IPS-15b (cell line): Measurements from ENCODE around the gene PYY.

ENCODE experiments used
- H3K27me3 ChIP-seq: one replicate; pipeline ENCODE4 v1.6.1; 2013; ENCODE audit warnings: low read length; ENCODE audit not compliant: control insufficient read depth, insufficient read depth
- H3K36me3 ChIP-seq: one replicate; pipeline ENCODE4 v1.6.1; 2013; ENCODE audit warnings: low read length; ENCODE audit not compliant: control insufficient read depth, insufficient read depth
- H3K4me1 ChIP-seq: one replicate; pipeline ENCODE4 v1.6.1; 2013; ENCODE audit warnings: mild to moderate bottlenecking, low read length; ENCODE audit not compliant: control insufficient read depth, insufficient read depth
- H3K4me3 ChIP-seq: one replicate; pipeline ENCODE4 v1.5.1; 2013; ENCODE audit warnings: low read depth, low read length
- H3K9ac ChIP-seq: one replicate; pipeline ENCODE4 v1.6.1; 2013; ENCODE audit warnings: low read depth, mild to moderate bottlenecking, low read length
- H3K9me3 ChIP-seq: one replicate; pipeline ENCODE4 v1.6.1; 2013; ENCODE audit warnings: mild to moderate bottlenecking, low read length; ENCODE audit not compliant: control insufficient read depth, insufficient read depth

The PYY gene

GRCh38 chr17:43988301-43988700 lies 34.6 kb upstream of the PYY start:
- Histone ChIP-seq H3K4me1 (peaks cover 4% of the 10 kb centered on the region), H3K4me3 (no peak overlapping the region), H3K9me3 (no peaks in the 10 kb centered on the region), H3K27me3 (peaks cover 4% of the 10 kb centered on the region), H3K36me3 (no peaks in the 10 kb centered on the region), H3K9ac (no peak overlapping the region)

GRCh38 chr17:43987131-43988021 lies 33.6 kb upstream of the PYY start:
- Histone ChIP-seq H3K4me3 (no peak overlapping the region), H3K4me1 (peaks cover 4% of the 10 kb centered on the region), H3K27me3 (peaks cover 12% of the 10 kb centered on the region), H3K9ac (no peak overlapping the region), H3K9me3 (no peaks in the 10 kb centered on the region), H3K36me3 (no peaks in the 10 kb centered on the region)

DNA sequence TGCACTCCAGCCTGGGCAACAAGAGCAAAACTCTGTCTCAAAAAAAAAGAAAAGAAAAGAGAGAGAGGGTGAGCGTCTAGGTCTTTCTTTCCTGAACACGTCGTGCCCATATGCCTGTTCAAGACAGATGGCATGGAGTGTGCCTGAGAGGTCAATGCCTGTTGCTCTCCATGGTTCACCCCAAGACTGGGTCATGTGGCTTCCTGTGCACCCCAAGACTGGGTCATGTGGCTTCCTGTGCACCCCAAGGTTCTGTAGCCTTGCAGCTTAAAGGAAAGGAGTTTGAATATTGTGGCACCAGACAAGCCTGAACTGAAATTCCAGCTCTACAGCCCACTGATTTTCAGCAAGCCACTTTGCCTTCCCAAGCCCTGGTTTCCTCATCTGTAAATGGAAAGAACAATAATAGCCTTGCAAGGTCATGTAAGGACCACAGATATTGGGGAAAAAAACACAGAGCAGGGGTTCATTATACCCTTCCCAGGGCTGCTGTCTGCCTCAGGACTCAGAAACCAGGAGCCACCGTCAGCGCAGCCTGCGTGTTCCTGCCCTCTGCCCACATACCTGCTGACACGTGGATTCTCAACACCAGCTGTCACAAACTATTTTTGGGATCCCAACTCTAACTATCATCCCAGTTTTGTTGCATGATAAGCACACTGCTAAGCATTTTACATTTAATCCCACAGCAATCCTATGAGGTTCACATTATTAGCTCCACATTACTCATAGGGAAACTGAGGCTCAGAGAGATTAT lies 32.7 kb upstream of the PYY start:
- no peak overlapping the region for H3K4me3 ChIP-seq
- H3K9ac ChIP-seq: no peak overlapping the region
- H3K36me3 ChIP-seq: no peaks in the 10 kb centered on the region
- H3K27me3 ChIP-seq: peaks cover 18% of the 10 kb centered on the region
- H3K9me3 ChIP-seq: no peaks in the 10 kb centered on the region
- H3K4me1 ChIP-seq: peaks cover 4% of the 10 kb centered on the region

- Histone ChIP-seq H3K4me3 (peak overlapping the region; percentile 73), H3K27me3 (peaks cover 18% of the 10 kb centered on the region), H3K9me3 (no peaks in the 10 kb centered on the region), H3K9ac (no peak overlapping the region), H3K36me3 (no peaks in the 10 kb centered on the region), H3K4me1 (peaks cover 4% of the 10 kb centered on the region)
Observed at GRCh38 chr17:43984521-43984920, 30.8 kb upstream of the PYY start.

DNA sequence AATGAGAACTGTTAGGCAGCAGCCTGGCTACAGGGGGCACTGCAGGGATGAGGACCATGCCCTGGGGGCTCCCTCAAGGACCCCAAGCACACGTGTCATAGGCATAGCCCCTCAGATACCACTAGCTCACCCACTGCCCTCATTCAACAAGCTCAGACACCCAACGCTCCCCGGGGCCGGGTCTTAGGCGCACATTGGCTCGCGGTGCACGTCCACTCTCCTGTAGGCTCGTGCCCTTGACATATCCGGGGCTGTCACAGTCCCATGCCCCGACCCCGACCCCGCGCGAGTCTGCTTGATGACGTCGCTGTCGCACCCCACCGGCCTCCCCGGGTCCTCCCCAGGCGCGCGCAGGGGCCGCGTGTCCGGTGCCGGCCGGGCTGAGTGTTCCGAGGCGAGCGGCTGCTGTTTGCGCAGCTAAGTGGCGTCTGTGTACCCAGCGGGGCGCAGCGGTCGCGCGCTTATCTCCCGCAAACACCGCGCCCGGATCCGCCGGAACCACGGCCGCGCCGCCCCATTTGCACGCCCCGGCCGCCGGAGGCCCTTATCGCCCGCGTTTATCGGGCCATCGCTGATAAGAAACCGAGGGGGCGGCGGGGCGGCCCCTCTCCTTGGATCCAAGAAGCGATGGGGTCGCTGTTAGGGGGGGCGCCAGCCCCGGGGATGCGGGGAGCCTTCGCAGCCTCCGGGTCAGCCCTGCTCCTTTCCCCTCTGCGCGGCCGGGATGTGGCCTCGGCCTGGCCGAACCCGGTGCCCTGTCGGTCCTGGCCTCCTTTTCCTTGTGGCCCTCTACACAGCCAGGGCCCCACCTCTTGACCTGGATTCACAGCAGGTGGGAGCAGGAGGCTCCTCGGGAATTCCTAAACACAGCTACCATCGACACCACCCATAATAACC lies 30.0 kb upstream of the PYY start:
- Histone ChIP-seq H3K4me1 (peaks cover 4% of the 10 kb centered on the region), H3K9me3 (no peaks in the 10 kb centered on the region), H3K9ac (no peak overlapping the region), H3K36me3 (no peaks in the 10 kb centered on the region), H3K27me3 (peaks cover 18% of the 10 kb centered on the region), H3K4me3 (peak overlapping the region; percentile 73)

DNA sequence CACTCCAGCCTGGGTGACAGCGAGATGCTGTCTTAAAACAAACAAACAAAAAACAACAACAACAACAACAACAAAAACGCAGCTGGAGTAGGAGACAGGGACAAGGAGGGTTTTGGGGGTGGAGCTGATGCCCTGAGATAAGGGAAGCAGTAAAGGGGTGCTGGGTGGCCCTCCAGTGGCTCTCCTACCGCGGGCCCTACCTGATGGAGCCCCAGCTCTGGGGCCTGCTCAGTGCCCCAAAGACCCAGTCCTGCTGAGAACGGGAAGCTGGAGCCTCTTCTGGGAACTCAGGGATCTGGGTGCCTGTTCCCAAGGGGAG lies 29.4 kb upstream of the PYY start:
- peaks cover 18% of the 10 kb centered on the region for H3K27me3 ChIP-seq
- peak overlapping the region; percentile 73 for H3K4me3 ChIP-seq
- H3K36me3 ChIP-seq: no peaks in the 10 kb centered on the region
- H3K9ac ChIP-seq: no peak overlapping the region
- no peaks in the 10 kb centered on the region for H3K9me3 ChIP-seq
- H3K4me1 ChIP-seq: peaks cover 4% of the 10 kb centered on the region

DNA sequence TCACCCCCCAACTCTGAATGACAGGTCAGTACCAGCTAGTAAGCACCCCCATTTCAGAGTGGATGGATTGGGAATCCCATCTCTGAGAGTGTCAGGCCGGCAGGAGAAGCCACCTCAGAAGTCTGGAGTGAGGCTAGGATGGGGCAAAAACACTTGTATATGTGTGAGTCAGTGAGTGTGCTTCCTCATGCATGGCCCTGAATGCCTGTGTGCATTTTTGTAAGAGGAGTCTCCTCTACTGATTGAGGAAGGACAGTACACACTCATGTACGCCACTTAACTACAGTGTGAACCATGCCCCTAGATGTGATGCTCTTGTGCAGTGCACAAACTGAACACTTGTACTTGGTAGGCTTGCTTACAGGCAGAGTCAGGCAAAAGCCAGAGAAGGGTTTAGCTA lies 28.4 kb upstream of the PYY start:
- Histone ChIP-seq H3K9ac (no peak overlapping the region), H3K36me3 (no peaks in the 10 kb centered on the region), H3K4me3 (no peak overlapping the region), H3K9me3 (no peaks in the 10 kb centered on the region), H3K27me3 (peaks cover 18% of the 10 kb centered on the region), H3K4me1 (peaks cover 4% of the 10 kb centered on the region)

GRCh38 chr17:43979671-43980070 lies 25.9 kb upstream of the PYY start:
- no peak overlapping the region for H3K4me3 ChIP-seq
- H3K4me1 ChIP-seq: peaks cover 4% of the 10 kb centered on the region
- H3K36me3 ChIP-seq: no peaks in the 10 kb centered on the region
- no peaks in the 10 kb centered on the region for H3K9me3 ChIP-seq
- H3K9ac ChIP-seq: no peak overlapping the region
- H3K27me3 ChIP-seq: peaks cover 18% of the 10 kb centered on the region

- Histone ChIP-seq H3K36me3 (no peaks in the 10 kb centered on the region), H3K27me3 (peaks cover 16% of the 10 kb centered on the region), H3K4me1 (no peaks in the 10 kb centered on the region), H3K9ac (no peak overlapping the region), H3K4me3 (no peak overlapping the region), H3K9me3 (no peaks in the 10 kb centered on the region)
Observed at GRCh38 chr17:43979011-43979410, 25.3 kb upstream of the PYY start.

DNA sequence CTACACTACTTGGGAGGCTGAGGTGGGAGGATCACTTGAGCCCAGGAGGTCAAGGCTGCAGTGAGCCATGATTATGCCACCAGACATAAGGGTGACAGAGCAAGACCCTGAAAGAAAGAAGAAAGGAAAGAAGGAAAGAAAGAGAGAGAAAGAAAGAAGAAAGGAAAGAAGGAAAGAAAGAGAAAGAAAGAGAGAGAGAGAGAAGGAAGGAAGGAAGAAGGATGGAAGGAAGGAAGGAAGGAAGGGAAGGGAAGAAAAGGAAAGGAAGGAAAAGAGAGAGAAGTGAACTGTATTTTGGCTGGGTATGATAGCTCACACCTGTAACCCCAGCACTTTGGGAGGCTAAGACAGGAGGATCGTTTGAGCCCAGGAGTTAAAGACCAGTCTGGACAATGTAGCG lies 24.3 kb upstream of the PYY start:
- H3K27me3 ChIP-seq: peaks cover 12% of the 10 kb centered on the region
- H3K9me3 ChIP-seq: no peaks in the 10 kb centered on the region
- no peaks in the 10 kb centered on the region for H3K4me1 ChIP-seq

DNA sequence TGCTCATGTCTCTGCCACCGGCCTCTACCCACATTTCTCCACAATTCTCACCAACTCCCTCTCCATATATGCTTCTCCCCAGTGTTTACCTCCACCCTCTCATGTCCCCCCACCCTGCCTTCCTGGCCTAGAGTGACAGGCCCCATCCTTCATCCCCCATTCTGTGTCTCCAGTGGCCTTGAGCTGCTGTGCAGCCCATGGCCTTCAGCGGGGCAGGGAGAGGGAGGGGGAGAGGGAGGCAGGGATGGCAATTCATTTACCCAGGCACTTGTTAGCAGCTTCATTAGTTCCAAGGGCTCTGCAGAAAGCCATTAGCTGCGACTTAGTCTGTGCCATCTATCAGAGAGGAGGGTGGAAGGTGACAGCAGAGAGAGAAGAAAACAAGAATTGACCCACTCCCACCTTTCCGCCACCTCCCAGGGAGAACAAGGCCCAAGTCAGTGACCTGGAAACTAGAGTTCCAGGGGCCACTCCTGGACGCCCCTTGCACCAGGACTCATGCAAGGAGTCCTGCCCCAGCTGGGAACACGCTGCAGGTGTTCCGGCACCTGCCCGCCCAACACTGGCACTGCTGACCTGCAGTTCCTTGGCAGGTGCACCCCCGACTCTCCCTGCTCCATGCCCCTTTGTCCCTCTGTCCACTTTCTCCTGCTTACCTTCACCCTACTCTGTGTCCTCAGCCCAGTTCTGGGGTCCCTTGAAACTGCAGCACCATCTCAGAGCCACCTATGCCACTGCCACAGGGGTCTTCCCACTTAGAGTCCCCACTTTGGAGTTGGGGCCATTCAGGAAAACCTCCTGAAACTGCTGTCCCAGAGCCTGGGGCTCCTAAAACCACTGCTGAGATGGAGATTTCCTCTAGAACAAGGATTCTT lies 23.5 kb upstream of the PYY start:
- H3K4me1 ChIP-seq: no peaks in the 10 kb centered on the region
- H3K9ac ChIP-seq: no peak overlapping the region
- H3K9me3 ChIP-seq: no peaks in the 10 kb centered on the region
- H3K27me3 ChIP-seq: peaks cover 4% of the 10 kb centered on the region
- H3K4me3 ChIP-seq: no peak overlapping the region
- no peaks in the 10 kb centered on the region for H3K36me3 ChIP-seq

More for the DNA sequence above, 24.3 kb upstream of the PYY start:
- Histone ChIP-seq H3K4me3 (no peak overlapping the region), H3K36me3 (no peaks in the 10 kb centered on the region), H3K9ac (no peak overlapping the region)
